Epithelial cell of proximal tubule (primary cell): Measurements from ENCODE around the gene DNM1. TPM values are rescaled to one million over a fixed set of nuclear protein-coding genes. Genes with fewer than 3 reads are reported as not detected.

ENCODE experiments used
- DNase-seq: peaks from one replicate; pipeline ENCODE4 v3.0.0-alpha.2; 2011; ENCODE audit warnings: low read depth
- H3K4me3 ChIP-seq: 2 replicates; pipeline ENCODE4 v1.5.1; 2011; ENCODE audit warnings: low read depth, mild to moderate bottlenecking, low read length
- CTCF ChIP-seq: conservative IDR thresholded peaks from 2 replicates; pipeline ENCODE4 v1.5.1; 2012; ENCODE audit warnings: low read depth, mild to moderate bottlenecking, low read length
- total RNA-seq: library from RNA; depleted of rRNA; stranded (reverse); fragments of >200 nt; gene quantifications from 2 replicates; pipeline ENCODE4 v1.2.3, GENCODE V29; 2015

DNM1 gene
- total RNA-seq, 1 donor from 2014 or later, result 16.7 TPM

- no peak for DNase-seq
- no peak for TF ChIP-seq CTCF
- H3K4me3 ChIP-seq, result no peak overlapping the region
Observed at GRCh38 chr9:128249558-128249907, 46.4 kb downstream of the DNM1 start.

- no peak for DNase-seq
- TF ChIP-seq CTCF, result no peak
- H3K4me3 ChIP-seq, result peak overlapping the region; percentile 26
Observed at GRCh38 chr9:128249908-128250838, 47.0 kb downstream of the DNM1 start.

- no peak for DNase-seq
- H3K4me3 ChIP-seq, result peak overlapping the region; percentile 26
- no peak for TF ChIP-seq CTCF
Observed at GRCh38 chr9:128250839-128251731, 47.9 kb downstream of the DNM1 start.

GRCh38 chr9:128251732-128252100 lies 48.5 kb downstream of the DNM1 start:
- no peak for TF ChIP-seq CTCF
- DNase-seq, result no peak
- H3K4me3 ChIP-seq, result no peak overlapping the region

GRCh38 chr9:128252317-128253139 lies 49.3 kb downstream of the DNM1 start:
- DNase-seq, result no peak
- H3K4me3 ChIP-seq, result no peak overlapping the region
- no peak for TF ChIP-seq CTCF

GRCh38 chr9:128253140-128253990 lies 50.2 kb downstream of the DNM1 start:
- H3K4me3 ChIP-seq, result no peak overlapping the region
- DNase-seq, result no peak
- no peak for TF ChIP-seq CTCF
